ENCODE data around the gene GALNTL6. TPM values are rescaled to one million over a fixed set of nuclear protein-coding genes. Genes with fewer than 3 reads are reported as not detected.

Gene GALNTL6
- total RNA-seq, 1 experiment from 2014 or later: not detected

DNA sequence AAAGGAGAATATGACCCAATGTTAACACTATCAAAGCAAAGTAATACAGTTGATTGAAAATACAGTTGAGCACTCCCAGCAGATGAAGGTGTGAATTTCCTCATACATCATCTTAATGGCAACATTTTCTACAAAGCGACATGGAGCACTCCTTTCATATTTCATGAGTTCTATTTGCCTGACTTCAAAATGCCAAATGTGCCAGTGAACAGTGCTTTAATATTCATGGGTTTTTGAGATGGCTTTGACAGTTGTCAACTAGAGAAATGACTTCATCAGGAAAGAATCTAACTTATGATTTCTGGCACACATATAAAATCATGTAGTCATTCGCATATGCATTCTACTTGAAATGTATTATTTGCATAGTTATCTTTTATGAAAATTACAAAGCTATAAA, 222.4 kb downstream of the GALNTL6 start:
- H3K9me3 ChIP-seq (ENCODE audit: control insufficient read depth, low read depth, low read length): no peaks in the 10 kb centered on the region
- no peak for DNase-seq
- WGBS (ENCODE audit: extremely low coverage, insufficient read length, low lambda C conversion rate): no CpG with 5 or more reads among the region's 2 CpGs

More for the DNA sequence above, 222.4 kb downstream of the GALNTL6 start:
- no peak overlapping the region for H4K8ac ChIP-seq (replicated peaks; ENCODE audit: insufficient read length, low read depth, low read length)
- no peak overlapping the region for H2AFZ ChIP-seq (ENCODE audit: low read length)
- no peak overlapping the region for H4K91ac ChIP-seq (ENCODE audit: insufficient read length, low read depth, low read length)
- no peak overlapping the region for H2BK15ac ChIP-seq (ENCODE audit: low read depth, low read length)
- no peaks in the 10 kb centered on the region for H4K20me1 ChIP-seq (ENCODE audit: control insufficient read depth, insufficient read depth, insufficient read length)
- no peak overlapping the region for H3K27ac ChIP-seq (ENCODE audit: insufficient read length, low read depth, low read length)
- no peak overlapping the region for H3T11ph ChIP-seq (ENCODE audit: low read length)
- no peak overlapping the region for H3K56ac ChIP-seq (ENCODE audit: insufficient read length, low read depth, low read length)
- no peaks in the 10 kb centered on the region for H3K79me2 ChIP-seq (ENCODE audit: insufficient read depth, low read length)
- TF ChIP-seq, protein P1, sequence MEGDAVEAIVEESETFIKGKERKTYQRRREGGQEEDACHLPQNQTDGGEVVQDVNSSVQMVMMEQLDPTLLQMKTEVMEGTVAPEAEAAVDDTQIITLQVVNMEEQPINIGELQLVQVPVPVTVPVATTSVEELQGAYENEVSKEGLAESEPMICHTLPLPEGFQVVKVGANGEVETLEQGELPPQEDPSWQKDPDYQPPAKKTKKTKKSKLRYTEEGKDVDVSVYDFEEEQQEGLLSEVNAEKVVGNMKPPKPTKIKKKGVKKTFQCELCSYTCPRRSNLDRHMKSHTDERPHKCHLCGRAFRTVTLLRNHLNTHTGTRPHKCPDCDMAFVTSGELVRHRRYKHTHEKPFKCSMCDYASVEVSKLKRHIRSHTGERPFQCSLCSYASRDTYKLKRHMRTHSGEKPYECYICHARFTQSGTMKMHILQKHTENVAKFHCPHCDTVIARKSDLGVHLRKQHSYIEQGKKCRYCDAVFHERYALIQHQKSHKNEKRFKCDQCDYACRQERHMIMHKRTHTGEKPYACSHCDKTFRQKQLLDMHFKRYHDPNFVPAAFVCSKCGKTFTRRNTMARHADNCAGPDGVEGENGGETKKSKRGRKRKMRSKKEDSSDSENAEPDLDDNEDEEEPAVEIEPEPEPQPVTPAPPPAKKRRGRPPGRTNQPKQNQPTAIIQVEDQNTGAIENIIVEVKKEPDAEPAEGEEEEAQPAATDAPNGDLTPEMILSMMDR (conservative IDR thresholded peaks at IDR 0.05): no peak
- no peak overlapping the region for H3K23ac ChIP-seq (ENCODE audit: insufficient read length, low read depth, low read length)
- no peak overlapping the region for H3K9ac ChIP-seq (ENCODE audit: extremely low read depth, insufficient read length, low read length)
- no peaks in the 10 kb centered on the region for H3K27me3 Mint-ChIP-seq (ENCODE audit: low read depth)
- H3K27me3 ChIP-seq (ENCODE audit: insufficient read depth, low read length): no peaks in the 10 kb centered on the region
- H3K4ac ChIP-seq (ENCODE audit: low read depth, low read length): no peak overlapping the region
- H3K18ac ChIP-seq (ENCODE audit: insufficient read length, low read depth, low read length): no peak overlapping the region
- H3K36me3 Mint-ChIP-seq (ENCODE audit: insufficient read depth in 1 of 3, low read depth in 3 of 3): no peaks in the 10 kb centered on the region
- no peak overlapping the region for H2BK20ac ChIP-seq (ENCODE audit: low read depth, low read length, poor library complexity, severe bottlenecking)
- H2BK12ac ChIP-seq (ENCODE audit: insufficient read length, low read depth, low read length): no peak overlapping the region
- no peak overlapping the region for H4K5ac ChIP-seq (ENCODE audit: insufficient read length, low read depth, low read length)
- H3K27ac Mint-ChIP-seq: no peak overlapping the region
- H3K4me2 ChIP-seq (ENCODE audit: insufficient read depth, insufficient read length, low read length): no peak overlapping the region
- H2BK5ac ChIP-seq (ENCODE audit: insufficient read length, low read length): no peak overlapping the region
- H3K14ac ChIP-seq (ENCODE audit: insufficient read depth, low read length): no peak overlapping the region
- no peaks in the 10 kb centered on the region for H3K79me1 ChIP-seq (ENCODE audit: insufficient read depth, low read depth, low read length, poor library complexity, severe bottlenecking)
- H3K4me1 Mint-ChIP-seq: no peaks in the 10 kb centered on the region
- H3K23me2 ChIP-seq (ENCODE audit: insufficient read length, low read depth, low read length, poor library complexity, severe bottlenecking): no peaks in the 10 kb centered on the region
- no peaks in the 10 kb centered on the region for H3K9me3 Mint-ChIP-seq
- H2BK120ac ChIP-seq (ENCODE audit: low read depth, low read length, poor library complexity, severe bottlenecking): no peak overlapping the region
- no peak overlapping the region for H2AK5ac ChIP-seq (ENCODE audit: insufficient read length, low read length)
- no peaks in the 10 kb centered on the region for H3K4me1 ChIP-seq (ENCODE audit: insufficient read depth, low read length)
- H3K4me3 Mint-ChIP-seq: no peak overlapping the region
